Hepatocyte (in vitro differentiated cells): ENCODE measurements around the gene KBTBD13. TPM values are rescaled to one million over a fixed set of nuclear protein-coding genes. Genes with fewer than 3 reads are reported as not detected.

Experiments used
- DNase-seq: peaks from one replicate; pipeline ENCODE4 v3.0.0-alpha.2; 2016; ENCODE audit warnings: low spot score
- H2AFZ ChIP-seq: fragments of 200-600 bp; sonication (generic); 2 replicates; pipeline ENCODE4 v1.6.0; 2016; ENCODE audit warnings: antibody characterized with exemption, mild to moderate bottlenecking
- H3K27ac ChIP-seq: fragments of 200-600 bp; sonication (generic); 2 replicates; pipeline ENCODE4 v1.5.1; 2016; ENCODE audit warnings: mild to moderate bottlenecking
- H3K27me3 ChIP-seq: fragments of 200-600 bp; sonication (generic); 2 replicates; pipeline ENCODE4 v1.6.1; 2016
- H3K36me3 ChIP-seq: fragments of 200-600 bp; sonication (generic); replicated peaks from 2 replicates; pipeline ENCODE4 v1.5.1; 2016; ENCODE audit warnings: low read depth; ENCODE audit not compliant: insufficient read depth
- H3K4me1 ChIP-seq: fragments of 200-600 bp; sonication (generic); 2 replicates; pipeline ENCODE4 v1.5.1; 2016; ENCODE audit warnings: mild to moderate bottlenecking, moderate library complexity; ENCODE audit not compliant: insufficient read depth
- H3K4me2 ChIP-seq: fragments of 200-600 bp; sonication (generic); 2 replicates; pipeline ENCODE4 v1.6.0; 2016
- H3K4me3 ChIP-seq: fragments of 200-600 bp; sonication (generic); 2 replicates; pipeline ENCODE4 v1.5.1; 2016; ENCODE audit warnings: mild to moderate bottlenecking
- H3K79me2 ChIP-seq: fragments of 200-600 bp; sonication (generic); 2 replicates; pipeline ENCODE4 v1.6.0; 2017; ENCODE audit warnings: mild to moderate bottlenecking
- H3K9me2 ChIP-seq: fragments of 200-600 bp; sonication (generic); replicated peaks from 2 replicates; pipeline ENCODE4 v1.6.0; 2017; ENCODE audit warnings: mild to moderate bottlenecking; ENCODE audit not compliant: insufficient read depth
- H3K9me3 ChIP-seq: fragments of 200-600 bp; sonication (generic); 2 replicates; pipeline ENCODE4 v1.5.1; 2016; ENCODE audit warnings: low read depth, mild to moderate bottlenecking
- H4K20me1 ChIP-seq: fragments of 200-600 bp; sonication (generic); 2 replicates; pipeline ENCODE4 v1.6.0; 2016; ENCODE audit warnings: mild to moderate bottlenecking; ENCODE audit not compliant: insufficient read depth, poor library complexity, severe bottlenecking
- CTCF ChIP-seq: fragments of 200-600 bp; sonication (generic); IDR thresholded peaks from 2 replicates; pipeline ENCODE4 v1.5.1; 2016; ENCODE audit warnings: antibody characterized with exemption, mild to moderate bottlenecking; ENCODE audit not compliant: poor library complexity
- EZH2 ChIP-seq: fragments of 200-600 bp; sonication (generic); IDR thresholded peaks from 2 replicates; pipeline ENCODE4 v1.6.1; 2016; ENCODE audit warnings: antibody characterized with exemption, mild to moderate bottlenecking, borderline replicate concordance
- EZH2phosphoT487 ChIP-seq: fragments of 200-600 bp; sonication (generic); IDR thresholded peaks from one replicate; pipeline ENCODE4 v1.6.1; 2018; ENCODE audit warnings: antibody characterized with exemption, mild to moderate bottlenecking, low read depth, moderate library complexity; ENCODE audit not compliant: unreplicated experiment, severe bottlenecking
- WGBS: methylation state at CpG from one replicate; pipeline ENCODE4 v1.1.6; 2016; ENCODE audit warnings: low lambda C conversion rate; ENCODE audit errors: missing lambda C conversion rate; 5-methylcytosine and 5-hydroxymethylcytosine counted together
- polyA plus RNA-seq: library from polyadenylated mRNA; unstranded; fragments of >200 nt; fragmentation: Nextera tagmentation; extraction: Ambion mirVana; gene quantifications from 2 replicates; pipeline ENCODE4 v1.2.1, GENCODE V29; 2016
- total RNA-seq: library from RNA; depleted of rRNA; stranded (reverse); fragments of >200 nt; gene quantifications from 2 replicates; pipeline ENCODE4 v1.2.3, GENCODE V29; 2014

The KBTBD13 gene
- total and polyA plus RNA-seq, 2 experiments from 2014 or later, result 0.56 TPM; not detected in 1

- H3K4me1 ChIP-seq, result peaks cover 10% of the 10 kb centered on the region
- H3K27ac ChIP-seq, result no peak overlapping the region
- H3K27me3 ChIP-seq, result no peaks in the 10 kb centered on the region
- no peaks in the 10 kb centered on the region for H3K36me3 ChIP-seq
- 64% methylated on average over 10 of the region's 10 CpGs for WGBS
- peak overlapping the region; percentile 93 for H3K4me3 ChIP-seq
- peak overlapping the region; percentile 95 for H3K4me2 ChIP-seq
- peaks cover 24% of the 10 kb centered on the region for H3K79me2 ChIP-seq
- H3K9me3 ChIP-seq, result no peaks in the 10 kb centered on the region
- no peaks in the 10 kb centered on the region for H3K9me2 ChIP-seq
- TF ChIP-seq EZH2, result no peak
- no peak for TF ChIP-seq EZH2phosphoT487
- TF ChIP-seq CTCF, result no peak
- DNase-seq, result no peak
- no peak overlapping the region for H2AFZ ChIP-seq
- H4K20me1 ChIP-seq, result no peaks in the 10 kb centered on the region
Measured at GRCh38 chr15:65028338-65028737, 48.2 kb upstream of the KBTBD13 start.

GRCh38 chr15:65028921-65029735 lies 47.4 kb upstream of the KBTBD13 start, which contains the start of gene MTFMT:
Gene MTFMT (minus strand): TSS chr15:65029639. CDS start chr15:65029613, 26 bp downstream.
- peaks cover 12% of the 10 kb centered on the region for H3K4me1 ChIP-seq
- peak within 1 kb of the TSS; percentile 93 for H3K4me3 ChIP-seq
- under 1% methylated on average over 72 of the region's 73 CpGs for WGBS
- H3K36me3 ChIP-seq, result no peaks in the 10 kb centered on the region
- peak within 1 kb of the TSS; percentile 70 for H3K27ac ChIP-seq
- no peak for TF ChIP-seq EZH2
- no peak for TF ChIP-seq CTCF
- no peak for TF ChIP-seq EZH2phosphoT487
- no peaks in the 10 kb centered on the region for H4K20me1 ChIP-seq
- no peaks in the 10 kb centered on the region for H3K27me3 ChIP-seq
- peak; percentile 95 for DNase-seq
- H3K4me2 ChIP-seq, result peak within 1 kb of the TSS; percentile 95
- peak within 1 kb of the TSS; percentile 97 for H2AFZ ChIP-seq
- no peaks in the 10 kb centered on the region for H3K9me2 ChIP-seq
- no peaks in the 10 kb centered on the region for H3K9me3 ChIP-seq
- peaks cover 24% of the 10 kb centered on the region for H3K79me2 ChIP-seq

GRCh38 chr15:65029736-65030208 lies 46.8 kb upstream of the KBTBD13 start:
- Histone ChIP-seq H2AFZ (no peak overlapping the region), H3K27ac (no peak overlapping the region), H3K9me2 (no peaks in the 10 kb centered on the region), H4K20me1 (no peaks in the 10 kb centered on the region), H3K36me3 (no peaks in the 10 kb centered on the region), H3K27me3 (no peaks in the 10 kb centered on the region), H3K4me3 (no peak overlapping the region), H3K4me1 (peaks cover 12% of the 10 kb centered on the region), H3K9me3 (no peaks in the 10 kb centered on the region), H3K4me2 (peak overlapping the region; percentile 95), H3K79me2 (peaks cover 24% of the 10 kb centered on the region)
- TF ChIP-seq EZH2 (no peak), EZH2phosphoT487 (no peak), CTCF (no peak)
- WGBS, result 68% methylated on average over 11 of the region's 12 CpGs
- no peak for DNase-seq
